ENCODE results near the gene MYO6.

GRCh38 chr6:75778757-75779156 is 29.7 kb downstream of the MYO6 start:
- TF ChIP-seq CHD7 (IDR thresholded peaks at IDR 0.05; ENCODE audit: insufficient replicate concordance, low read length) (no peak), CTCF (IDR thresholded peaks at IDR 0.05; ENCODE audit: control extremely low read depth in 1 of 3, insufficient read depth in 1 of 3, low read depth in 1 of 3, low read length in 3 of 3) (no peak), CHD1 (IDR thresholded peaks at IDR 0.05; ENCODE audit: low read depth, low read length) (no peak), YY1 (IDR thresholded peaks at IDR 0.05; ENCODE audit: low read depth, low read length) (no peak), EP300 (IDR thresholded peaks at IDR 0.05; ENCODE audit: borderline replicate concordance in 1 of 2, low read depth in 2 of 2, low read length in 2 of 2) (no peak), POLR2A (IDR thresholded peaks at IDR 0.05; ENCODE audit: control extremely low read depth in 1 of 2, low read depth in 2 of 2, low read length in 2 of 2) (no peak)

Measured in H1 (cell line).